Adrenal gland (tissue), 12 donors: ENCODE data around the gene GPR171. TPM values are rescaled to one million over a fixed set of nuclear protein-coding genes. Genes with fewer than 3 reads are reported as not detected.

ENCODE experiments used
- DNase-seq, 7 donors: peaks; one replicate each; pipeline ENCODE4 v3.0.0-alpha.2; 2019 to 2020
- H3K27ac ChIP-seq, 5 donors: fragments of 200-600 bp; sonication (generic) in 4 of 5; 1 replicate in 3 of 5; 2 replicates in 2 of 5; pipeline versions ENCODE4 v1.5.1 to v1.8.0; 2016 to 2020; ENCODE audit warnings: mild to moderate bottlenecking in 1 of 5
- H3K27me3 ChIP-seq: fragments of 200-600 bp; 2 replicates; pipeline ENCODE4 v1.8.0; 2021
- H3K36me3 ChIP-seq, 2 donors: fragments of 200-600 bp; replicated peaks in 1 of 2; 1 replicate in 1 of 2; 2 replicates in 1 of 2; pipeline versions ENCODE4 v1.5.1 to v1.8.0; 2018 to 2022
- H3K4me1 ChIP-seq, 2 donors: fragments of 200-600 bp; replicated peaks in 1 of 2; 1 replicate in 1 of 2; 2 replicates in 1 of 2; pipeline versions ENCODE4 v1.5.1 to v1.8.0; 2018 to 2021
- H3K4me3 ChIP-seq, 4 donors: fragments of 200-600 bp; sonication (generic) in 3 of 4; one replicate each; pipeline ENCODE4 v1.5.1; 2016 to 2018
- H3K9me3 ChIP-seq, 3 donors: fragments of 200-600 bp; sonication (generic) in 1 of 3; replicated peaks in 1 of 3; 1 replicate in 2 of 3; 2 replicates in 1 of 3; pipeline versions ENCODE4 v1.5.1 to v1.8.0; 2016 to 2021
- POLR2A ChIP-seq, 2 donors: fragments of 450-650 bp; IDR thresholded peaks; one replicate each; pipeline ENCODE4 v1.6.1; 2017; ENCODE audit warnings: antibody characterized with exemption in 2 of 2, mild to moderate bottlenecking in 2 of 2, moderate library complexity in 1 of 2
- WGBS, 4 donors: extraction: QIAGEN DNeasy Blood & Tissue Kit in 2 of 4; methylation state at CpG; one replicate each; pipeline versions ENCODE4 v1.1.5 to v1.1.7; 2013 to 2017; 5-methylcytosine and 5-hydroxymethylcytosine counted together
- intact Hi-C, 2 donors: fragments of 100-400 bp; cut with DNase I; formaldehyde crosslinking; loops; one replicate each; pipeline versions ENCODE4 v1.14.1 to v1.15.0; 2022 to 2023
- polyA plus RNA-seq, 3 donors: library from polyadenylated mRNA; stranded (reverse); fragments of 200-250 nt in 2 of 3; fragments of 350-450 nt in 1 of 3; fragmentation: Illumina TruSeq in 1 of 3; extraction: RNeasy Lipid Tissue Mini Kit (QIAGEN cat#74804) in 1 of 3; gene quantifications; one replicate each; pipeline ENCODE4 v1.2.3, GENCODE V29; 2013 to 2014
- total RNA-seq, 9 donors: library from RNA; depleted of rRNA in 4 of 9; stranded (reverse); fragments of >200 nt in 4 of 9; fragments of 120-200 nt in 1 of 9; fragmentation: NEBNext Ultra II Directional in 1 of 9; extraction: Animal tissue kit (Norgen Biotek cat#: 25700) in 1 of 9; gene quantifications; one replicate each; pipeline versions ENCODE4 v1.1.0 to v1.2.4, GENCODE V29; 2013 to 2023
- TF ChIP-seq, protein P1 (sequence below), 6 experiments: fragments of 450-650 bp in 4 of 6; fragments of 200-600 bp in 2 of 6; sonication (generic) in 1 of 6; IDR thresholded peaks; 1 replicate in 5 of 6; 2 replicates in 1 of 6; pipeline versions ENCODE4 v1.5.1 to v1.8.0; 2016 to 2021; ENCODE audit warnings: antibody characterized with exemption in 6 of 6, mild to moderate bottlenecking in 2 of 6, moderate library complexity in 1 of 6
- donor health status: healthy with polysubstance abuse.
- donor health status: Bipolar disorder and iron deficiency.
- donor health status: DM: yes; HTN: yes; CAD: no.
- donor health status: DM: no; HTN: no; CAD: no.
- donor health status: DM: no; HTN: no; CAD: no.
- donor health status: DM: yes; HTN: yes; CAD: no.

The GPR171 gene
- total and polyA plus RNA-seq, 12 donors, result 0.06 to 2.0 (median 0.49) TPM; not detected in 2

DNA sequence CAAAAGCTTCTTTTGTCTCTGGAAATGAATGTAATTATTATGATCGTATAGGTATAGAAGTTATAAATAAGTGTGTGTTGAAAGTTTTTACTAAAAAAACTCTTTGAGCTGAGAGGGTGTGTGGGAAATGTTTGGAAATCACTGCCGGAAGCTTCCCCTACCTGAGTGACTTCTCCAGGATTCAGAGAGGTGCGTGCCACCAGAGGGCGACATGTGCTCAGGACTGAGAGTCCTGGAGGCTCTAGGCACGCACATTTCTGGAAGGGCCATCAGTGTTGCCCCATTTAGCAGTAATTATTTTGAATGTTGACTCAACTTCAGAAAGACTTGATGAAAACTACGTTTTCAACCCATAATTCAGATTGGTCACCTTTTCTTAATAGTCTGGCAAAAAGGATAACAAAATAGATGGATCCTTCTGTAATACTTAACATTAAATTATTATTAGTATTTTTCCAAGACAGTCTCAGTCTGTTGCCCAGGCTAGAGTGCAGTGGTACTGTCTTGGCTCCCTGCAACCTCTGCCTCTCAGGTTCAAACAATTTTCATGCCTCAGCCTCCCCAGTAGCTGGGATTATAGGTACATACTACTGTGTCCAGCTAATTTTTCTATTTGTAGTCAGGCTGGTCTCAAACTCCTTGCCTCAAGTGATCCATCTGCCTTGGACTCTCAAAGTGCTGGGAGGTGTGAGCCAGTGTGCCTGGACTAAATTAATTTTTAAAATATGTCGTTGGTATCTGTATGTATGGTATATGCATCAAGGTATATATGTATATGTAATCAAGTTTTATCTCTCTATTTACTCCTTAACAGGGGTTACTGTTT, 34.5 kb downstream of the GPR171 start:
- no peaks in the 10 kb centered on the region for H3K9me3 ChIP-seq
- no peak overlapping the region for H3K4me3 ChIP-seq
- H3K27me3 ChIP-seq, result no peaks in the 10 kb centered on the region
- 19 to 28% (median 22%) methylated on average over 7 of the region's 7 CpGs for WGBS, 4 donors
- DNase-seq, result peak; percentile 78 to 93 (median 87)
- no peaks in the 10 kb centered on the region for H3K36me3 ChIP-seq
- intact Hi-C loops, result loop anchor here in 1 of 2 donors (5.0 kb wide), 1 partner anchor 114 kb away; no protein-coding TSS in a partner anchor
- TF ChIP-seq, protein P1, sequence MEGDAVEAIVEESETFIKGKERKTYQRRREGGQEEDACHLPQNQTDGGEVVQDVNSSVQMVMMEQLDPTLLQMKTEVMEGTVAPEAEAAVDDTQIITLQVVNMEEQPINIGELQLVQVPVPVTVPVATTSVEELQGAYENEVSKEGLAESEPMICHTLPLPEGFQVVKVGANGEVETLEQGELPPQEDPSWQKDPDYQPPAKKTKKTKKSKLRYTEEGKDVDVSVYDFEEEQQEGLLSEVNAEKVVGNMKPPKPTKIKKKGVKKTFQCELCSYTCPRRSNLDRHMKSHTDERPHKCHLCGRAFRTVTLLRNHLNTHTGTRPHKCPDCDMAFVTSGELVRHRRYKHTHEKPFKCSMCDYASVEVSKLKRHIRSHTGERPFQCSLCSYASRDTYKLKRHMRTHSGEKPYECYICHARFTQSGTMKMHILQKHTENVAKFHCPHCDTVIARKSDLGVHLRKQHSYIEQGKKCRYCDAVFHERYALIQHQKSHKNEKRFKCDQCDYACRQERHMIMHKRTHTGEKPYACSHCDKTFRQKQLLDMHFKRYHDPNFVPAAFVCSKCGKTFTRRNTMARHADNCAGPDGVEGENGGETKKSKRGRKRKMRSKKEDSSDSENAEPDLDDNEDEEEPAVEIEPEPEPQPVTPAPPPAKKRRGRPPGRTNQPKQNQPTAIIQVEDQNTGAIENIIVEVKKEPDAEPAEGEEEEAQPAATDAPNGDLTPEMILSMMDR (IDR thresholded peaks at IDR 0.05), result peak; percentile 50 to 87 (median 76)
- TF ChIP-seq POLR2A (IDR thresholded peaks at IDR 0.05), result no peak
- H3K27ac ChIP-seq, result peak overlapping the region in 2 of 5 donors; percentile 34 to 46
- no peaks in the 10 kb centered on the region for H3K4me1 ChIP-seq

DNA sequence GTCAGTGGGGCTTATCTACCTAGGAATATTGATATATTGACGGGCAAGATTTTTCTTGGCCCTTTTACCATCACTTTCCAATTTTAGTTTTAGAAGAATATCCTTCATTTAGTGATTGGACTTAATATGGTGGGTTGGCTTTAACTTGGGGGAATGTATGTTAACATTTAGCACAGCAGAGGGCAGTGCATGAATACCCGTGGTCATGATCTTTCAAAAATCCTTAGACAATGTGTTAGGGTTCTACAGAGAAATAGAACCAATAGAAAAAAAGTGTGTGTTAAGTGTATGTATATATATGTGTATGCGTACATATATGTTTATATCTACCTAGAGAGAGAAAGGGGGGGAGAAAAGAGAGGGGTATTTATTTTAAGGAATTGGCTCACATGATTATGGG, 36.9 kb downstream of the GPR171 start:
- Histone ChIP-seq H3K27ac (no peak overlapping the region), H3K36me3 (no peaks in the 10 kb centered on the region), H3K27me3 (no peaks in the 10 kb centered on the region), H3K4me1 (no peaks in the 10 kb centered on the region), H3K4me3 (no peak overlapping the region), H3K9me3 (no peaks in the 10 kb centered on the region)
- no peak for DNase-seq
- no peak for TF ChIP-seq POLR2A (IDR thresholded peaks at IDR 0.05)
- WGBS, 4 donors, result 81 to 87% (median 84%) methylated on average over 3 of the region's 3 CpGs
- intact Hi-C loops, result loop anchor here in 1 of 2 donors (5.0 kb wide), 1 partner anchor 116 kb away; no protein-coding TSS in a partner anchor

DNA sequence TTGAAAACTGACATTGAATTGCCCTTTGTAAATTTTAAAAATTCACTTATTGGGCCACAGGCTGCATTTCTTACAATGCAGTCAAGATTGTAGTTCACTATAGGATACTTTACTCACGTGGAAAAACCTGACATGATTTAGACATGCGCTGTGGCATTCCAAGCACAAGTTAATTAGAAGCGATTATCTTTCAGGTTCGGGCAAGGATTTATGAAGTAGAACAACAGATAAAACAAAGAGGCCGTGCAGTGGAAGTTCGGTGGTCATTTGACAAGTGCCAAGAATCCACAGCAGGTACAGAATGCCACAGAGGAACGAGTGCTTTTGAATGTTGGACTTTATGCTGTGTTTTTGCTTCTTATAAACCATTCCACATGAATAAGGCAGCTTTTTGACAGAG, 37.8 kb downstream of the GPR171 start:
- no peaks in the 10 kb centered on the region for H3K4me1 ChIP-seq
- 75 to 88% (median 84%) methylated on average over 7 of the region's 7 CpGs for WGBS, 4 donors
- H3K27ac ChIP-seq, result no peak overlapping the region
- no peak for TF ChIP-seq POLR2A (IDR thresholded peaks at IDR 0.05)
- TF ChIP-seq, protein P1 (IDR thresholded peaks at IDR 0.05), result no peak
- no peak for DNase-seq
- H3K27me3 ChIP-seq, result no peaks in the 10 kb centered on the region
- H3K9me3 ChIP-seq, result no peaks in the 10 kb centered on the region
- intact Hi-C loops, result loop anchor here in 1 of 2 donors (5.0 kb wide), 1 partner anchor 117 kb away; no protein-coding TSS in a partner anchor
- H3K36me3 ChIP-seq, result no peaks in the 10 kb centered on the region
- H3K4me3 ChIP-seq, result no peak overlapping the region

DNA sequence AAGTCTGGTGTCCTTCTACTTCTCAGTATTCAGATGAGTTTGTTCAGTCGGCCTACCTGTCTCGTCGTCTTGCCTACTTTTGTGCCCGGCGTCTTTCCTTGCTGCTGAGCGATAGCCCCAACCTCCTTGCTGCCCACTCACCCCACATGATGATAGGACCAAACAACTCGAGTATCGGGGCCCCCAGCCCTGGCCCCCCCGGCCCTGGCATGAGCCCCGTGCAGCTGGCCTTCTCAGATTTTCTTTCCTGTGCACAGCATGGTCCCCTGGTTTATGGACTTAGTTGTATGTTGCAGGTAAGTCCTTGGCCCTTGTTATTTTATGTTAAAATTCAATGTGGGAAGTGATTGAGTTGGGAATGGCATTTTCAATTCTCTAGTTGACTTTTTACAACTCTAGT, 43.2 kb downstream of the GPR171 start:
- intact Hi-C loops, result no loop called here
- TF ChIP-seq, protein P1 (IDR thresholded peaks at IDR 0.05), result no peak
- no peak for TF ChIP-seq POLR2A (IDR thresholded peaks at IDR 0.05)
- Histone ChIP-seq H3K27me3 (no peaks in the 10 kb centered on the region), H3K4me3 (no peak overlapping the region), H3K4me1 (no peaks in the 10 kb centered on the region), H3K27ac (no peak overlapping the region), H3K36me3 (no peaks in the 10 kb centered on the region), H3K9me3 (no peaks in the 10 kb centered on the region)
- no peak for DNase-seq
- WGBS, 4 donors, result 91 to 94% (median 93%) methylated on average over 10 of the region's 10 CpGs
